GM06990 (cell line): Measurements from ENCODE around the gene BCL2L13.

Experiments used
- DNase-seq: peaks from one replicate; pipeline ENCODE4 v3.0.0-alpha.2; 2011; ENCODE audit not compliant: insufficient read length; ENCODE audit errors: extremely low read depth
- H3K27me3 ChIP-seq: replicated peaks from 2 replicates; pipeline ENCODE4 v1.6.0; 2011; ENCODE audit warnings: low read length; ENCODE audit not compliant: control insufficient read depth, insufficient read depth
- H3K36me3 ChIP-seq: 2 replicates; pipeline ENCODE4 v1.5.1; 2011; ENCODE audit warnings: low read length; ENCODE audit not compliant: control insufficient read depth, insufficient read depth
- H3K4me3 ChIP-seq: replicated peaks from 2 replicates; pipeline ENCODE4 v1.5.1; 2011; ENCODE audit warnings: low read depth, mild to moderate bottlenecking, control low read depth, low read length
- CTCF ChIP-seq: IDR thresholded peaks from 2 replicates; pipeline ENCODE4 v1.5.1; 2011; ENCODE audit warnings: low read length, control low read depth, mild to moderate bottlenecking, inconsistent platforms; ENCODE audit not compliant: insufficient read depth, poor library complexity, severe bottlenecking

BCL2L13 gene

GRCh38 chr22:17733466-17733865 is 94.9 kb downstream of the BCL2L13 start:
- DNase-seq: no peak
- no peak for TF ChIP-seq CTCF
- H3K27me3 ChIP-seq: no peaks in the 10 kb centered on the region
- peaks cover 20% of the 10 kb centered on the region for H3K36me3 ChIP-seq
- no peak overlapping the region for H3K4me3 ChIP-seq

- H3K4me3 ChIP-seq: no peak overlapping the region
- H3K27me3 ChIP-seq: no peaks in the 10 kb centered on the region
- DNase-seq: no peak
- TF ChIP-seq CTCF: no peak
- H3K36me3 ChIP-seq: peaks cover 25% of the 10 kb centered on the region
Measured at GRCh38 chr22:17734187-17734586, 95.6 kb downstream of the BCL2L13 start.

GRCh38 chr22:17738386-17739128 is 100.0 kb downstream of the BCL2L13 start:
- no peak for TF ChIP-seq CTCF
- Histone ChIP-seq H3K36me3 (peaks cover 28% of the 10 kb centered on the region), H3K4me3 (no peak overlapping the region), H3K27me3 (no peaks in the 10 kb centered on the region)
- no peak for DNase-seq

- peaks cover 28% of the 10 kb centered on the region for H3K36me3 ChIP-seq
- no peak overlapping the region for H3K4me3 ChIP-seq
- no peak for DNase-seq
- TF ChIP-seq CTCF: no peak
- H3K27me3 ChIP-seq: no peaks in the 10 kb centered on the region
Measured at GRCh38 chr22:17739196-17739975, 100.8 kb downstream of the BCL2L13 start.

GRCh38 chr22:17741866-17742526 is 103.4 kb downstream of the BCL2L13 start:
- DNase-seq: no peak
- TF ChIP-seq CTCF: no peak
- peaks cover 21% of the 10 kb centered on the region for H3K36me3 ChIP-seq

More at GRCh38 chr22:17741866-17742526, 103.4 kb downstream of the BCL2L13 start:
- Histone ChIP-seq H3K27me3 (no peaks in the 10 kb centered on the region), H3K4me3 (no peak overlapping the region)
